Fibroblast of the aortic adventitia (primary cell): ENCODE results near the gene BAHCC1. TPM values are rescaled to one million over a fixed set of nuclear protein-coding genes. Genes with fewer than 3 reads are reported as not detected.

Source experiments
- DNase-seq: peaks from one replicate; pipeline ENCODE4 v3.0.0-alpha.2; 2010; ENCODE audit warnings: low read depth
- H3K4me3 ChIP-seq: 2 replicates; pipeline ENCODE4 v1.5.1; 2011; ENCODE audit warnings: low read depth, mild to moderate bottlenecking, control low read depth, low read length, moderate library complexity
- CTCF ChIP-seq: IDR thresholded peaks from 2 replicates; pipeline ENCODE4 v1.5.1; 2011; ENCODE audit warnings: mild to moderate bottlenecking, low read length, control low read depth, inconsistent platforms; ENCODE audit not compliant: insufficient read depth
- total RNA-seq: library from RNA; depleted of rRNA; stranded (reverse); fragments of >200 nt; gene quantifications from 2 replicates; pipeline ENCODE4 v1.2.3, GENCODE V29; 2012; ENCODE audit warnings: low replicate concordance

The BAHCC1 gene
- total RNA-seq, 1 donor: 11.7 TPM

DNA sequence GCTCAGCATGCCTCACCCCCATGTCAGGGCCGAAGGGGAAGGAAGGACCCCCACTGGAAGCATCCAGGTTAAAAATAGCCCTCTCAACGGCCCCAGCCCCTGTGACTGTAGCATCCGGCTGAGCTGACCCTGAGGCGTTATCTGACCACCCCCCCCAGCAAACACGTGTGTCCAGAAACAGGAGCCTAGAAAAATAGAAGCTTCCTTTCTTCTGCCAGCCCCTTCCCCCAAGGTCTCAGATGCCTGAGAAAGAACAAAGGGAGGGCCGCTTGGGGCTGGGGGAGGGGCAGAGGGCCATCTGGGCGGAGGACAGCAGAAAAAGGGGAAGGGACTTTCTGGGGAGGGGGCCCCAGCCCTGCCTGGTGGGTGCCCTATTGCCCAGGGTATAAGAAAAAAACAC, 61.5 kb downstream of the BAHCC1 start:
- TF ChIP-seq CTCF: no peak
- H3K4me3 ChIP-seq: no peak overlapping the region
- no peak for DNase-seq

- H3K4me3 ChIP-seq: no peak overlapping the region
- no peak for DNase-seq
- no peak for TF ChIP-seq CTCF
These were observed 62.1 kb downstream of the BAHCC1 start for GRCh38 chr17:81457401-81457800.

DNA sequence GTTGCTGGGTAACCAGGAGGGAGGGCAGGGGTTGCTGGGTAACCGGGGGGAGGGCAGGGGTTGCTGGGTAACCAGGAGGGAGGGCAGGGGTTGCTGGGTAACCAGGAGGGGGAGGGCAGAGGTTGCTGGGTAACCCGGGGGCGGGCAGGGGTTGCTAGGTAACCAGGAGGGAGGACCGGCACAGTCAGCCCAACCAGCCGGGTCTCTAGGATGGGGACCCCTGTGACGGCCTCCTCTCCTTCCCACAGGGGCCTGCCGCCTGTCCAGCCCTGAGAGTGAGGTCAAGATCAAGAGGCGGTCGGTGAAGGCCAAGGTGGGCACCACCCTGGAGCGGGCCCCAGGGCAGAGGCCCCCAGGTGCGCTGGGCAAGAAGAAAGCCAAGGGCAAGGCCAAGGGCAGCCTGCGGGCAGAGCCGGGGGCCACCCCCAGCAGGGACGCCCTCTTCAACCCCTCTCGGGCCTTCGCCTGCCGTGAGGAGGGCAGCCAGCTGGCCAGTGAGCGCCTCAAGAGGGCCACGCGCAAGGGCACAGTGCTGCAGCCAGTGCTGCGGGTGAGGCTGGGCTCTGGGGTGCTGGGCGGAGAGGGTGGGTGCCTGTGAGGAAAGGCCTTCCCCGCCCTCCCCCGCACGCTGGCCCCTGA, 62.8 kb downstream of the BAHCC1 start:
- TF ChIP-seq CTCF: no peak
- no peak overlapping the region for H3K4me3 ChIP-seq
- DNase-seq: no peak

DNA sequence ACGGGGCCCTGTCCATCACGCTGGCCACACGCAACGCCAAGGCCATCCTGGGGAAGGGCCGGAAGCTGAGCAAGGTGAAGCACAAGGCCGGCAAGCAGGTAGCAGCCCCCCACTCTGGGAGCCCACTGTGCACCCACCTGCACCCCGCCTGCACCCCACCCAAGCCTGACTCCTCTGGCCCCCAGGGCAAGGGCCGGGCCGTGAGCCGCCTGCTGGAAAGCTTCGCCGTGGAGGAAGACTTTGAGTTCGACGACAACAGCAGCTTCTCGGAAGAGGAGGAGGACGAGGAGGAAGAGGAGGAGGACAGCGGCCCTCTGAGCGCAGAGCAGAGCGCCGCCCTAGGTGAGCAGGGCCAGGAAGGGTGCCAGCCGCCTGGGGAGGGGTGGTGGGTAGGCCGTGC, 63.4 kb downstream of the BAHCC1 start:
- no peak overlapping the region for H3K4me3 ChIP-seq
- TF ChIP-seq CTCF: no peak
- no peak for DNase-seq

DNA sequence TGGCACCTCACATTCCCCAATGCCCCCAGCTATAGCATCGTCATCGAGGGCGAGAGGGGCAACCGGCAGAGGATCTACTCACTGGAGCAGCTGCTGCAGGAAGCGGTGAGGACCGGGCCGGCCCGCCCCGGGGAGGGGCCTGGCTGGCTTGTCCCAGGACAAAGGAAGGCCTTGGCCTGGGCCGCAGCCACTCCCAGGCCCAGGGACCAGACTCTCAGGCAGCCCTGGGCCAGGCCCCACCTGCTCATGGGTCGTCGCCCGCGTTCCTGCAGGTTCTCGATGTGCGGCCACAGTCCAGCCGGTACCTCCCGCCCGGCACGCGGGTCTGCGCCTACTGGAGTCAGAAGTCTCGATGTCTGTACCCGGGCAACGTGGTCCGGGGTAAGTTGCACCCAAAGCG, 64.0 kb downstream of the BAHCC1 start:
- TF ChIP-seq CTCF: no peak
- H3K4me3 ChIP-seq: no peak overlapping the region
- DNase-seq: no peak

- no peak for DNase-seq
- TF ChIP-seq CTCF: no peak
- no peak overlapping the region for H3K4me3 ChIP-seq
These were observed 64.6 kb downstream of the BAHCC1 start for GRCh38 chr17:81459864-81460263.

- H3K4me3 ChIP-seq: no peak overlapping the region
- TF ChIP-seq CTCF: no peak
- no peak for DNase-seq
These were observed 65.7 kb downstream of the BAHCC1 start for GRCh38 chr17:81460856-81461460.
